Cortex of kidney (tissue), 1 donor: Measurements from ENCODE around the gene CARS2.

ENCODE experiments used
- DNase-seq: peaks from one replicate; lab custom pipeline; 2025; lab: John Stamatoyannopoulos, UW

CARS2 gene

GRCh38 chr13:110652231-110652730 lies 53.6 kb downstream of the CARS2 start:
- DNase-seq = no peak

GRCh38 chr13:110651726-110652230 lies 54.1 kb downstream of the CARS2 start:
- no peak for DNase-seq

- no peak for DNase-seq
Measured at GRCh38 chr13:110651271-110651670, 54.6 kb downstream of the CARS2 start.

GRCh38 chr13:110650436-110650835 lies 55.5 kb downstream of the CARS2 start:
- DNase-seq = no peak

- DNase-seq = no peak
Measured at GRCh38 chr13:110649551-110649950, 56.4 kb downstream of the CARS2 start.

GRCh38 chr13:110648848-110649421 lies 57.0 kb downstream of the CARS2 start:
- no peak for DNase-seq

- no peak for DNase-seq
Measured at GRCh38 chr13:110648146-110648819, 57.6 kb downstream of the CARS2 start.

GRCh38 chr13:110647365-110647737 lies 58.6 kb downstream of the CARS2 start:
- no peak for DNase-seq

- DNase-seq = no peak
Measured at GRCh38 chr13:110646442-110647364, 59.2 kb downstream of the CARS2 start.

- DNase-seq = no peak
Measured at GRCh38 chr13:110645750-110646149, 60.2 kb downstream of the CARS2 start.

GRCh38 chr13:110644892-110645521 lies 60.9 kb downstream of the CARS2 start:
- no peak for DNase-seq

- DNase-seq = no peak
Measured at GRCh38 chr13:110643768-110644421, 62.0 kb downstream of the CARS2 start.

GRCh38 chr13:110643324-110643723 lies 62.6 kb downstream of the CARS2 start:
- no peak for DNase-seq

- DNase-seq = no peak
Measured at GRCh38 chr13:110642291-110642981, 63.5 kb downstream of the CARS2 start.

- no peak for DNase-seq
Measured at GRCh38 chr13:110641055-110642015, 64.6 kb downstream of the CARS2 start.

- no peak for DNase-seq
Measured at GRCh38 chr13:110640591-110641029, 65.3 kb downstream of the CARS2 start.

GRCh38 chr13:110639935-110640334 lies 66.0 kb downstream of the CARS2 start:
- no peak for DNase-seq

- no peak for DNase-seq
Measured at GRCh38 chr13:110638814-110639806, 66.8 kb downstream of the CARS2 start.
